GM23338 (cell line): Measurements from ENCODE around the gene RAP1B. TPM values are rescaled to one million over a fixed set of nuclear protein-coding genes. Genes with fewer than 3 reads are reported as not detected.

Source experiments
- CREB1 ChIP-seq: fragments of 250-450 bp; sonication (Bioruptor Pico); IDR thresholded peaks from 2 replicates; pipeline ENCODE4 v1.5.0; 2020; ENCODE audit warnings: low read depth, mild to moderate bottlenecking, moderate library complexity
- EZH2 ChIP-seq: fragments of 200-600 bp; sonication (generic); IDR thresholded peaks from one replicate; pipeline ENCODE4 v1.8.0; 2017; ENCODE audit warnings: antibody characterized with exemption, mild to moderate bottlenecking, low read depth; ENCODE audit not compliant: unreplicated experiment
- JUNB ChIP-seq: IDR thresholded peaks from one replicate; pipeline ENCODE4 v1.6.1; 2016; ENCODE audit warnings: antibody characterized with exemption; ENCODE audit not compliant: unreplicated experiment
- NANOG ChIP-seq: IDR thresholded peaks from 2 replicates; pipeline ENCODE4 v1.6.1; 2016; ENCODE audit warnings: antibody characterized with exemption, borderline replicate concordance
- STAT1 ChIP-seq: IDR thresholded peaks from one replicate; pipeline ENCODE4 v1.6.1; 2016; ENCODE audit warnings: antibody characterized with exemption; ENCODE audit not compliant: unreplicated experiment
- ZNF114 ChIP-seq: fragments of 250-450 bp; sonication (Bioruptor Pico); IDR thresholded peaks from 2 replicates; pipeline ENCODE4 v1.5.0; 2020; ENCODE audit warnings: mild to moderate bottlenecking, moderate library complexity
- ZNF331 ChIP-seq: fragments of 250-450 bp; sonication (Bioruptor Pico); IDR thresholded peaks from 2 replicates; pipeline ENCODE4 v1.5.0; 2020; ENCODE audit warnings: low read depth, mild to moderate bottlenecking, moderate library complexity
- polyA plus RNA-seq: library from polyadenylated mRNA; unstranded; fragments of >200 nt; fragmentation: Nextera tagmentation; extraction: Ambion mirVana; gene quantifications from 2 replicates; pipeline ENCODE4 v1.2.1, GENCODE V29; 2016
- total RNA-seq: library from RNA; depleted of rRNA; stranded (reverse); fragments of >200 nt; shearing (Covaris generic); gene quantifications from 2 replicates; pipeline ENCODE4 v1.2.3, GENCODE V29; 2014
- TF ChIP-seq, protein P1 (sequence below): fragments of 250-450 bp; sonication (Bioruptor Pico); IDR thresholded peaks from 2 replicates; pipeline ENCODE4 v1.5.0; 2020; ENCODE audit warnings: mild to moderate bottlenecking, moderate library complexity
- TF ChIP-seq, protein P2 (sequence below): IDR thresholded peaks from 2 replicates; pipeline ENCODE4 v1.6.1; 2016; ENCODE audit warnings: antibody characterized with exemption
- TF ChIP-seq, protein P3 (sequence below), 2 experiments: fragments of 200-600 bp in 1 of 2; sonication (generic) in 1 of 2; conservative IDR thresholded peaks; 2 replicates each; pipeline versions ENCODE4 v1.5.1 to v1.6.1; 2016 to 2017; ENCODE audit warnings: antibody characterized with exemption in 2 of 2, low read depth in 2 of 2, mild to moderate bottlenecking in 2 of 2, moderate library complexity in 1 of 2

RAP1B gene
- total and polyA plus RNA-seq, 2 experiments from 2014 or later = 90.6 to 128 TPM

DNA sequence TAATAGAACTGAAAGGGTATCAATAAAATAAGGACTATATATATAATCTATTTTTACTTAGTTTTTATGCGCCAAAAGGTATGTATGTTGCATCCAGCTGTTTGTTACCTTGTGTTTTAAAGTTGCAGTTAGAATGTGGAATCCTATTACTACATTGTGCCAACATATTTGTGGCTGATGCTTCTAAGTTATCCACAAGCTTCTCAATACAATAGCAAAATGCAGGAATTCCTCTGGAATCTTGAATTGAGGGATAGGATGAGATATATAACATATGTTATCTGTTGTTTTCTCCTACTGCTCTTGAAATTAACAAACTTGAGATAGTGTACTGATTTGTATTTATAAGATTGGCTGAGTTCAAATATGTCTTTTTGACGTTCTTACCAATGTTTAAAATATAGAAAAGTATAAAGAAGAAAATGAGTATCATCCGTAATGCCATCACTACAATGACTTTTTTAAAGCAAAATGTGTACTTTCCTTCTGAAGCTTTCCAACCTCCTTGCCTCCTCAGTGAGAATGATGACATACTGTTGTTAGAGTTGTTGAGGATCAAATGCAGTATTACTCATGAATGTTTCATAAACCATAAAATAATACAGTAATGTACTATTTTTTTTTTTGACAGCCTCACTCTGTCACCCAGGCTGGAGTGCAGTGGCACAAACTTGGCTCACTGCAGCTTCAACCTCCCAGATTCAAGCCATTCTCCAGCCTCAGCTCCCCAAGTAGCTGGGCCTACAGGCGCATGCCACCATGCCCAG lies 6.6 kb downstream of the RAP1B start (continued):
- TF ChIP-seq, protein P1, sequence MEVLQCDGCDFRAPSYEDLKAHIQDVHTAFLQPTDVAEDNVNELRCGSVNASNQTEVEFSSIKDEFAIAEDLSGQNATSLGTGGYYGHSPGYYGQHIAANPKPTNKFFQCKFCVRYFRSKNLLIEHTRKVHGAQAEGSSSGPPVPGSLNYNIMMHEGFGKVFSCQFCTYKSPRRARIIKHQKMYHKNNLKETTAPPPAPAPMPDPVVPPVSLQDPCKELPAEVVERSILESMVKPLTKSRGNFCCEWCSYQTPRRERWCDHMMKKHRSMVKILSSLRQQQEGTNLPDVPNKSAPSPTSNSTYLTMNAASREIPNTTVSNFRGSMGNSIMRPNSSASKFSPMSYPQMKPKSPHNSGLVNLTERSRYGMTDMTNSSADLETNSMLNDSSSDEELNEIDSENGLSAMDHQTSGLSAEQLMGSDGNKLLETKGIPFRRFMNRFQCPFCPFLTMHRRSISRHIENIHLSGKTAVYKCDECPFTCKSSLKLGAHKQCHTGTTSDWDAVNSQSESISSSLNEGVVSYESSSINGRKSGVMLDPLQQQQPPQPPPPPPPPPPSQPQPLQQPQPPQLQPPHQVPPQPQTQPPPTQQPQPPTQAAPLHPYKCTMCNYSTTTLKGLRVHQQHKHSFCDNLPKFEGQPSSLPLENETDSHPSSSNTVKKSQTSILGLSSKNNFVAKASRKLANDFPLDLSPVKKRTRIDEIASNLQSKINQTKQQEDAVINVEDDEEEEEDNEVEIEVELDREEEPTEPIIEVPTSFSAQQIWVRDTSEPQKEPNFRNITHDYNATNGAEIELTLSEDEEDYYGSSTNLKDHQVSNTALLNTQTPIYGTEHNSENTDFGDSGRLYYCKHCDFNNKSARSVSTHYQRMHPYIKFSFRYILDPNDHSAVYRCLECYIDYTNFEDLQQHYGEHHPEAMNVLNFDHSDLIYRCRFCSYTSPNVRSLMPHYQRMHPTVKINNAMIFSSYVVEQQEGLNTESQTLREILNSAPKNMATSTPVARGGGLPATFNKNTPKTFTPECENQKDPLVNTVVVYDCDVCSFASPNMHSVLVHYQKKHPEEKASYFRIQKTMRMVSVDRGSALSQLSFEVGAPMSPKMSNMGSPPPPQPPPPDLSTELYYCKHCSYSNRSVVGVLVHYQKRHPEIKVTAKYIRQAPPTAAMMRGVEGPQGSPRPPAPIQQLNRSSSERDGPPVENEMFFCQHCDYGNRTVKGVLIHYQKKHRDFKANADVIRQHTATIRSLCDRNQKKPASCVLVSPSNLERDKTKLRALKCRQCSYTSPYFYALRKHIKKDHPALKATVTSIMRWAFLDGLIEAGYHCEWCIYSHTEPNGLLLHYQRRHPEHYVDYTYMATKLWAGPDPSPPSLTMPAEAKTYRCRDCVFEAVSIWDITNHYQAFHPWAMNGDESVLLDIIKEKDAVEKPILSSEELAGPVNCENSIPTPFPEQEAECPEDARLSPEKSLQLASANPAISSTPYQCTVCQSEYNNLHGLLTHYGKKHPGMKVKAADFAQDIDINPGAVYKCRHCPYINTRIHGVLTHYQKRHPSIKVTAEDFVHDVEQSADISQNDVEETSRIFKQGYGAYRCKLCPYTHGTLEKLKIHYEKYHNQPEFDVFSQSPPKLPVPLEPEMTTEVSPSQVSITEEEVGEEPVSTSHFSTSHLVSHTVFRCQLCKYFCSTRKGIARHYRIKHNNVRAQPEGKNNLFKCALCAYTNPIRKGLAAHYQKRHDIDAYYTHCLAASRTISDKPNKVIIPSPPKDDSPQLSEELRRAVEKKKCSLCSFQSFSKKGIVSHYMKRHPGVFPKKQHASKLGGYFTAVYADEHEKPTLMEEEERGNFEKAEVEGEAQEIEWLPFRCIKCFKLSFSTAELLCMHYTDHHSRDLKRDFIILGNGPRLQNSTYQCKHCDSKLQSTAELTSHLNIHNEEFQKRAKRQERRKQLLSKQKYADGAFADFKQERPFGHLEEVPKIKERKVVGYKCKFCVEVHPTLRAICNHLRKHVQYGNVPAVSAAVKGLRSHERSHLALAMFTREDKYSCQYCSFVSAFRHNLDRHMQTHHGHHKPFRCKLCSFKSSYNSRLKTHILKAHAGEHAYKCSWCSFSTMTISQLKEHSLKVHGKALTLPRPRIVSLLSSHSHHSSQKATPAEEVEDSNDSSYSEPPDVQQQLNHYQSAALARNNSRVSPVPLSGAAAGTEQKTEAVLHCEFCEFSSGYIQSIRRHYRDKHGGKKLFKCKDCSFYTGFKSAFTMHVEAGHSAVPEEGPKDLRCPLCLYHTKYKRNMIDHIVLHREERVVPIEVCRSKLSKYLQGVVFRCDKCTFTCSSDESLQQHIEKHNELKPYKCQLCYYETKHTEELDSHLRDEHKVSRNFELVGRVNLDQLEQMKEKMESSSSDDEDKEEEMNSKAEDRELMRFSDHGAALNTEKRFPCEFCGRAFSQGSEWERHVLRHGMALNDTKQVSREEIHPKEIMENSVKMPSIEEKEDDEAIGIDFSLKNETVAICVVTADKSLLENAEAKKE (CRISPR knock-in tag) = no peak
- no peak for TF ChIP-seq CREB1 (CRISPR knock-in tag)
- TF ChIP-seq JUNB = no peak
- TF ChIP-seq EZH2 = no peak
- TF ChIP-seq STAT1 = no peak
- TF ChIP-seq, protein P2, sequence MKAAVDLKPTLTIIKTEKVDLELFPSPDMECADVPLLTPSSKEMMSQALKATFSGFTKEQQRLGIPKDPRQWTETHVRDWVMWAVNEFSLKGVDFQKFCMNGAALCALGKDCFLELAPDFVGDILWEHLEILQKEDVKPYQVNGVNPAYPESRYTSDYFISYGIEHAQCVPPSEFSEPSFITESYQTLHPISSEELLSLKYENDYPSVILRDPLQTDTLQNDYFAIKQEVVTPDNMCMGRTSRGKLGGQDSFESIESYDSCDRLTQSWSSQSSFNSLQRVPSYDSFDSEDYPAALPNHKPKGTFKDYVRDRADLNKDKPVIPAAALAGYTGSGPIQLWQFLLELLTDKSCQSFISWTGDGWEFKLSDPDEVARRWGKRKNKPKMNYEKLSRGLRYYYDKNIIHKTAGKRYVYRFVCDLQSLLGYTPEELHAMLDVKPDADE = no peak
- no peak for TF ChIP-seq NANOG
- TF ChIP-seq, protein P3, sequence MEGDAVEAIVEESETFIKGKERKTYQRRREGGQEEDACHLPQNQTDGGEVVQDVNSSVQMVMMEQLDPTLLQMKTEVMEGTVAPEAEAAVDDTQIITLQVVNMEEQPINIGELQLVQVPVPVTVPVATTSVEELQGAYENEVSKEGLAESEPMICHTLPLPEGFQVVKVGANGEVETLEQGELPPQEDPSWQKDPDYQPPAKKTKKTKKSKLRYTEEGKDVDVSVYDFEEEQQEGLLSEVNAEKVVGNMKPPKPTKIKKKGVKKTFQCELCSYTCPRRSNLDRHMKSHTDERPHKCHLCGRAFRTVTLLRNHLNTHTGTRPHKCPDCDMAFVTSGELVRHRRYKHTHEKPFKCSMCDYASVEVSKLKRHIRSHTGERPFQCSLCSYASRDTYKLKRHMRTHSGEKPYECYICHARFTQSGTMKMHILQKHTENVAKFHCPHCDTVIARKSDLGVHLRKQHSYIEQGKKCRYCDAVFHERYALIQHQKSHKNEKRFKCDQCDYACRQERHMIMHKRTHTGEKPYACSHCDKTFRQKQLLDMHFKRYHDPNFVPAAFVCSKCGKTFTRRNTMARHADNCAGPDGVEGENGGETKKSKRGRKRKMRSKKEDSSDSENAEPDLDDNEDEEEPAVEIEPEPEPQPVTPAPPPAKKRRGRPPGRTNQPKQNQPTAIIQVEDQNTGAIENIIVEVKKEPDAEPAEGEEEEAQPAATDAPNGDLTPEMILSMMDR (conservative IDR thresholded peaks at IDR 0.05; ENCODE audit: low read depth in 2 of 2) = no peak
- TF ChIP-seq ZNF114 (CRISPR knock-in tag) = no peak
- TF ChIP-seq ZNF331 (CRISPR knock-in tag) = no peak
